Measurements from ENCODE around the gene SVOP.
A peak's percentile ranks its signal among the peaks of the same experiment; 100 is the strongest.
"Not testable (repeated sequence)": the region's sequence is repeated elsewhere in the genome, so short reads cannot be mapped to it uniquely, and the experiment has no call there.

The SVOP gene

DNA sequence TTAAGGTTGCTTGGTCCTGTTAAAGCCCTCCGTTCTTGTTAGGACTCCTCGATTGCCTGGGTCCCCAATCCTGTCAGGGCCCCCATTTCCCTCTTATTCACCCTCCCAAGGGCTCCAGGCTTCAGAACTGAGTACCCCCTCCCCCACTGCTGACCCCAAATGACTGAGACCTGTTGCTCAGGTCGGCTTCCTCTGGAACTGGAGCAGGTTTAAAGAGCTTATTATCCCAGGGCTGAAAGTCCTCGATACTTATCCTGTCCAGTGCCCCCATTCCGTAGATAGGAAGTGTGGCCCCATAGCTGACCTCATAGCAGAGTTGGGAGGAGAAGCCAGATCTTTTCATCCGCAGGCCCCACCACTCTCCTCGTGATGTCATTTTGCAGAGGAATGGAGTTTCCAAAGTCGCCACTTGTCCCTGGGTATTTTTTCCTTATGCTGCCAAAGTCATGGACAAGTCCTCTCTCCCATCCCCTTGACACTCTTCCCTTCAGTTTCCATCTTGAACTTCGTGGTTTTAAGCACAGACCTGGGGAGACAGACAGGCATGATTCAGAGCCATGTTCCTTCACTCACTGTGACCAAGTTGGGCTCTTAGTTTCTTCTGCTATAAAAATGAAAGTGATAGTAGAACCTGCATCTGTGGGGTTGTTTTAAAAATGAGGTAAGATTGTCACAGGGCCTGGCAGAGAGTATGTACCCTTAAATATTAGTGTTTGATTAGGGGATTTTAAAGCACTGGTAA, 32.7 kb upstream of the SVOP start:
- Histone ChIP-seq H3K79me2 (ENCODE audit: insufficient read depth, low read length) (peaks cover 9% of the 10 kb centered on the region; the same call in 1 of the 2 replicates), H4K20me1 (ENCODE audit: insufficient read depth, low read length, poor library complexity, severe bottlenecking) (no peaks in the 10 kb centered on the region), H3K4me1 (ENCODE audit: insufficient read depth, low read length, poor library complexity, severe bottlenecking) (peaks cover 30% of the 10 kb centered on the region), H3K9ac (ENCODE audit: low read depth, low read length, poor library complexity, severe bottlenecking) (peak overlapping the region; percentile 87), H3K9me2 (replicated peaks; ENCODE audit: low read depth, low read length) (no peaks in the 10 kb centered on the region), H3K4me3 (ENCODE audit: low read length, poor library complexity, severe bottlenecking) (peak overlapping the region; percentile 99), H2AFZ (ENCODE audit: low read length) (peak overlapping the region; percentile 98), H3K36me3 (ENCODE audit: insufficient read depth, low read length) (no peaks in the 10 kb centered on the region), H3F3A (ENCODE audit: low read depth) (no peaks in the 10 kb centered on the region), H3K4me2 (ENCODE audit: low read depth, low read length, poor library complexity, severe bottlenecking) (peak overlapping the region; percentile 98), H3K27me3 (ENCODE audit: insufficient read depth, low read length, poor library complexity, severe bottlenecking) (no peaks in the 10 kb centered on the region), H3K9me3 (ENCODE audit: insufficient read depth, low read depth, low read length) (no peaks in the 10 kb centered on the region)
- TF ChIP-seq, protein P1, sequence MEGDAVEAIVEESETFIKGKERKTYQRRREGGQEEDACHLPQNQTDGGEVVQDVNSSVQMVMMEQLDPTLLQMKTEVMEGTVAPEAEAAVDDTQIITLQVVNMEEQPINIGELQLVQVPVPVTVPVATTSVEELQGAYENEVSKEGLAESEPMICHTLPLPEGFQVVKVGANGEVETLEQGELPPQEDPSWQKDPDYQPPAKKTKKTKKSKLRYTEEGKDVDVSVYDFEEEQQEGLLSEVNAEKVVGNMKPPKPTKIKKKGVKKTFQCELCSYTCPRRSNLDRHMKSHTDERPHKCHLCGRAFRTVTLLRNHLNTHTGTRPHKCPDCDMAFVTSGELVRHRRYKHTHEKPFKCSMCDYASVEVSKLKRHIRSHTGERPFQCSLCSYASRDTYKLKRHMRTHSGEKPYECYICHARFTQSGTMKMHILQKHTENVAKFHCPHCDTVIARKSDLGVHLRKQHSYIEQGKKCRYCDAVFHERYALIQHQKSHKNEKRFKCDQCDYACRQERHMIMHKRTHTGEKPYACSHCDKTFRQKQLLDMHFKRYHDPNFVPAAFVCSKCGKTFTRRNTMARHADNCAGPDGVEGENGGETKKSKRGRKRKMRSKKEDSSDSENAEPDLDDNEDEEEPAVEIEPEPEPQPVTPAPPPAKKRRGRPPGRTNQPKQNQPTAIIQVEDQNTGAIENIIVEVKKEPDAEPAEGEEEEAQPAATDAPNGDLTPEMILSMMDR (conservative IDR thresholded peaks at IDR 0.05; ENCODE audit: low read length) = no peak
- no peak for TF ChIP-seq EZH2phosphoT487 (IDR thresholded peaks at IDR 0.05; ENCODE audit: borderline replicate concordance)

DNA sequence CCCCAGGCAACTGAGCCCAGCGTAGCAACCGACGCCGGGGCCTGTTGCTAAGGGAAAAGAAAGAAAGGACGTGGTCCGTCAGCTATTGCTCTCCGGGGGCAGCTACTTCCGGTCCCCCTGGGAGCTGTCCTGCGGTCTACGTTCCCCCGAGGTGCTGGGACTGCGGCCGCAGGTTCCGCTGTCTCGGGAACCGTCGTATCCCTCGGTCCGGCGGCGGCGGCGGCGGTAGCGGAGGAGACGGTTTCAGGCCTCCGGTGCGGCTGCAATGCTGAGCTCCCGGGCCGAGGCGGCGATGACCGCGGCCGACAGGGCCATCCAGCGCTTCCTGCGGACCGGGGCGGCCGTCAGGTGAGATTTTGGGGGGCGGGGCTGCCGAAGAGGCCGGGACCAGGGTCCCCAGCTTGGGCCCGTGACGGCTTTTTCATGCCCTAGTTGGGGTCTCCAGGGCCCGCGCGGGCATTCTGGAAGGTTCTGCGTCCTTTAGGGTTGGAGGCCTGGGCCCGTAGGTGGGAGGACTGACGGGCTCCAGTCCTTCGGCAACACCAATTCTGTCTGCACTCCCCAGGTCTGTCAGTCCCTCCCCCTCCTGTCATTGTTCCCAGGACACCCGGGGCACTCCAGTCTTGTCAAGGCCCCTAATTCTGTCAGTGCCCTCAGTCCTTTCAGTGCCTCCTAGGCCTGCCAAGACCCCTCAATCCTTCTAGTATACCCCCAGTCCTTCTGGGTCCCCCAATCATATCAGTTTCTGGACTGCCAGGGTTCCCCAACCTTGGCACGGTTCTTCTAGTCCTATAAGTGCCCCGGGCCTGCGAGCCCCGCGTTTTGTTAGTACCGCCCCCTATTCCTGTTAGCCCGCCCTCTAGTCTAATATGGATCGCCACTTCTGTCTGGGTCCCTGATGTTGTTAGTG, 31.8 kb upstream of the SVOP start, which contains the start of gene USP30:
Gene USP30 (plus strand): TSS at position 163 of the 910 bp plus-strand sequence. CDS start 103 bp downstream, at position 266.
- Histone ChIP-seq H3K79me2 (ENCODE audit: insufficient read depth, low read length) (peaks cover 9% of the 10 kb centered on the region; the same call in 1 of the 2 replicates), H3K9me2 (replicated peaks; ENCODE audit: low read depth, low read length) (no peaks in the 10 kb centered on the region), H3K27me3 (ENCODE audit: insufficient read depth, low read length, poor library complexity, severe bottlenecking) (no peaks in the 10 kb centered on the region), H3K4me2 (ENCODE audit: low read depth, low read length, poor library complexity, severe bottlenecking) (peak within 1 kb of the TSS; percentile 98), H3K9ac (ENCODE audit: low read depth, low read length, poor library complexity, severe bottlenecking) (peak within 1 kb of the TSS; percentile 87), H3F3A (ENCODE audit: low read depth) (no peaks in the 10 kb centered on the region), H3K4me1 (ENCODE audit: insufficient read depth, low read length, poor library complexity, severe bottlenecking) (peaks cover 30% of the 10 kb centered on the region), H3K9me3 (ENCODE audit: insufficient read depth, low read depth, low read length) (no peaks in the 10 kb centered on the region), H4K20me1 (ENCODE audit: insufficient read depth, low read length, poor library complexity, severe bottlenecking) (no peaks in the 10 kb centered on the region), H3K36me3 (ENCODE audit: insufficient read depth, low read length) (no peaks in the 10 kb centered on the region), H2AFZ (ENCODE audit: low read length) (peak within 1 kb of the TSS; percentile 98), H3K4me3 (ENCODE audit: low read length, poor library complexity, severe bottlenecking) (peak within 1 kb of the TSS; percentile 99)
- no peak for TF ChIP-seq EZH2phosphoT487 (IDR thresholded peaks at IDR 0.05; ENCODE audit: borderline replicate concordance)
- TF ChIP-seq, protein P1 (conservative IDR thresholded peaks at IDR 0.05; ENCODE audit: low read length) = no peak

- Histone ChIP-seq H3K9me2 (replicated peaks; ENCODE audit: low read depth, low read length) (no peaks in the 10 kb centered on the region), H3K79me2 (ENCODE audit: insufficient read depth, low read length) (peaks cover 9% of the 10 kb centered on the region; the same call in 1 of the 2 replicates), H3K27me3 (ENCODE audit: insufficient read depth, low read length, poor library complexity, severe bottlenecking) (no peaks in the 10 kb centered on the region), H2AFZ (ENCODE audit: low read length) (peak overlapping the region; percentile 89), H3K9me3 (ENCODE audit: insufficient read depth, low read depth, low read length) (no peaks in the 10 kb centered on the region), H4K20me1 (ENCODE audit: insufficient read depth, low read length, poor library complexity, severe bottlenecking) (no peaks in the 10 kb centered on the region), H3K4me1 (ENCODE audit: insufficient read depth, low read length, poor library complexity, severe bottlenecking) (peaks cover 30% of the 10 kb centered on the region), H3K4me2 (ENCODE audit: low read depth, low read length, poor library complexity, severe bottlenecking) (peak overlapping the region; percentile 98), H3K4me3 (ENCODE audit: low read length, poor library complexity, severe bottlenecking) (peak overlapping the region; percentile 99), H3F3A (ENCODE audit: low read depth) (no peaks in the 10 kb centered on the region), H3K9ac (ENCODE audit: low read depth, low read length, poor library complexity, severe bottlenecking) (peak overlapping the region; percentile 11), H3K36me3 (ENCODE audit: insufficient read depth, low read length) (no peaks in the 10 kb centered on the region)
- TF ChIP-seq, protein P1 (conservative IDR thresholded peaks at IDR 0.05; ENCODE audit: low read length) = no peak
- TF ChIP-seq EZH2phosphoT487 (IDR thresholded peaks at IDR 0.05; ENCODE audit: borderline replicate concordance) = no peak
Measured at GRCh38 chr12:109052097-109052413, 31.2 kb upstream of the SVOP start.

DNA sequence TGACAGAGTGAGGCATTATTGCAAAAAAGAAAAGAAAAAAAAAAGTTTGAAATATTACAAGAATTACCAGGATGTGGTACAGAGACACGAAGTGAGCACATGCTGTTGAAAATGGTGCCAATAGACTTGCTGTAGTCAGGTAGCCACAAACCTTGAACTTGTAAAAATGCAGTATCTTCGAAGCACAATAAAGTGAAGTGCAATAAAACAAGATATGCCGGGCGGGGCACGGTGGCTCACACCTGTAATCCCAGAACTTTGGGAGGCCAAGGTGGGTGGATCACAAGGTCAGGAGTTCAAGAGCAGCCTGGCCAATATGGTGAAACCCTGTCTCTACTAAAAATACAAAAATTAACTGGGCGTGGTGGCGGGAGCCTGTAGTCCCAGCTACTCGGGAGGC, 28.9 kb upstream of the SVOP start:
- H3F3A ChIP-seq (ENCODE audit: low read depth); H3K4me2 ChIP-seq (ENCODE audit: low read depth, low read length, poor library complexity, severe bottlenecking); H3K9me3 ChIP-seq (ENCODE audit: insufficient read depth, low read depth, low read length); H2AFZ ChIP-seq (ENCODE audit: low read length); H3K4me3 ChIP-seq (ENCODE audit: low read length, poor library complexity, severe bottlenecking); H3K36me3 ChIP-seq (ENCODE audit: insufficient read depth, low read length); H3K27me3 ChIP-seq (ENCODE audit: insufficient read depth, low read length, poor library complexity, severe bottlenecking); H3K9ac ChIP-seq (ENCODE audit: low read depth, low read length, poor library complexity, severe bottlenecking); H4K20me1 ChIP-seq (ENCODE audit: insufficient read depth, low read length, poor library complexity, severe bottlenecking); H3K9me2 ChIP-seq (replicated peaks; ENCODE audit: low read depth, low read length); H3K79me2 ChIP-seq (ENCODE audit: insufficient read depth, low read length): not testable (repeated sequence)
- H3K4me1 ChIP-seq (ENCODE audit: insufficient read depth, low read length, poor library complexity, severe bottlenecking) = peaks cover 26% of the 10 kb centered on the region

GRCh38 chr12:109048706-109049105, 27.8 kb upstream of the SVOP start:
- H3K4me2 ChIP-seq (ENCODE audit: low read depth, low read length, poor library complexity, severe bottlenecking); H4K20me1 ChIP-seq (ENCODE audit: insufficient read depth, low read length, poor library complexity, severe bottlenecking); H3K27me3 ChIP-seq (ENCODE audit: insufficient read depth, low read length, poor library complexity, severe bottlenecking); H3K9me2 ChIP-seq (replicated peaks; ENCODE audit: low read depth, low read length); H2AFZ ChIP-seq (ENCODE audit: low read length); H3K4me3 ChIP-seq (ENCODE audit: low read length, poor library complexity, severe bottlenecking); H3F3A ChIP-seq (ENCODE audit: low read depth); H3K79me2 ChIP-seq (ENCODE audit: insufficient read depth, low read length); H3K9ac ChIP-seq (ENCODE audit: low read depth, low read length, poor library complexity, severe bottlenecking); H3K9me3 ChIP-seq (ENCODE audit: insufficient read depth, low read depth, low read length); H3K36me3 ChIP-seq (ENCODE audit: insufficient read depth, low read length): not testable (repeated sequence)
- peaks cover 16% of the 10 kb centered on the region for H3K4me1 ChIP-seq (ENCODE audit: insufficient read depth, low read length, poor library complexity, severe bottlenecking)
